ENCODE data around the gene DPH1.
A peak's percentile ranks its signal among the peaks of the same experiment; 100 is the strongest.

Gene DPH1

GRCh38 chr17:2089021-2089422 lies 59.1 kb downstream of the DPH1 start:
- Histone ChIP-seq H3K9me2 (replicated peaks; ENCODE audit: low read depth, low read length) (no peaks in the 10 kb centered on the region), H3K4me1 (ENCODE audit: insufficient read depth, low read length, poor library complexity, severe bottlenecking) (peaks cover 70% of the 10 kb centered on the region), H3F3A (ENCODE audit: low read depth) (no peaks in the 10 kb centered on the region), H3K9me3 (ENCODE audit: insufficient read depth, low read depth, low read length) (no peaks in the 10 kb centered on the region), H4K20me1 (ENCODE audit: insufficient read depth, low read length, poor library complexity, severe bottlenecking) (no peaks in the 10 kb centered on the region), H2AFZ (ENCODE audit: low read length) (no peak overlapping the region), H3K79me2 (ENCODE audit: insufficient read depth, low read length) (no peaks in the 10 kb centered on the region), H3K4me3 (ENCODE audit: low read length, poor library complexity, severe bottlenecking) (peak overlapping the region; percentile 51), H3K9ac (ENCODE audit: low read depth, low read length, poor library complexity, severe bottlenecking) (peak overlapping the region; percentile 50), H3K36me3 (ENCODE audit: insufficient read depth, low read length) (peaks cover 27% of the 10 kb centered on the region; the same call in 1 of the 2 replicates), H3K4me2 (ENCODE audit: low read depth, low read length, poor library complexity, severe bottlenecking) (peak overlapping the region; percentile 70), H3K27me3 (ENCODE audit: insufficient read depth, low read length, poor library complexity, severe bottlenecking) (no peaks in the 10 kb centered on the region)
- TF ChIP-seq EZH2phosphoT487 (IDR thresholded peaks at IDR 0.05; ENCODE audit: borderline replicate concordance) (no peak), CTCF (conservative IDR thresholded peaks at IDR 0.05; ENCODE audit: low read length) (no peak)

- H3K9ac ChIP-seq (ENCODE audit: low read depth, low read length, poor library complexity, severe bottlenecking), result peak overlapping the region; percentile 50
- H3K79me2 ChIP-seq (ENCODE audit: insufficient read depth, low read length), result no peaks in the 10 kb centered on the region
- no peak overlapping the region for H2AFZ ChIP-seq (ENCODE audit: low read length)
- H3K4me3 ChIP-seq (ENCODE audit: low read length, poor library complexity, severe bottlenecking), result no peak overlapping the region
- H3K27me3 ChIP-seq (ENCODE audit: insufficient read depth, low read length, poor library complexity, severe bottlenecking), result no peaks in the 10 kb centered on the region
- peak overlapping the region; percentile 70 for H3K4me2 ChIP-seq (ENCODE audit: low read depth, low read length, poor library complexity, severe bottlenecking)
- H3F3A ChIP-seq (ENCODE audit: low read depth), result no peaks in the 10 kb centered on the region
- no peaks in the 10 kb centered on the region for H4K20me1 ChIP-seq (ENCODE audit: insufficient read depth, low read length, poor library complexity, severe bottlenecking)
- TF ChIP-seq EZH2phosphoT487 (IDR thresholded peaks at IDR 0.05; ENCODE audit: borderline replicate concordance), result no peak
- TF ChIP-seq CTCF (conservative IDR thresholded peaks at IDR 0.05; ENCODE audit: low read length), result no peak
- H3K9me3 ChIP-seq (ENCODE audit: insufficient read depth, low read depth, low read length), result no peaks in the 10 kb centered on the region
- H3K9me2 ChIP-seq (replicated peaks; ENCODE audit: low read depth, low read length), result no peaks in the 10 kb centered on the region
- H3K36me3 ChIP-seq (ENCODE audit: insufficient read depth, low read length), result peaks cover 15% of the 10 kb centered on the region; the same call in 1 of the 2 replicates
- peaks cover 62% of the 10 kb centered on the region for H3K4me1 ChIP-seq (ENCODE audit: insufficient read depth, low read length, poor library complexity, severe bottlenecking)
These were observed 60.3 kb downstream of the DPH1 start for GRCh38 chr17:2090210-2090641.

GRCh38 chr17:2090804-2091534 lies 61.0 kb downstream of the DPH1 start:
- H3K9ac ChIP-seq (ENCODE audit: low read depth, low read length, poor library complexity, severe bottlenecking), result no peak overlapping the region
- no peaks in the 10 kb centered on the region for H3K79me2 ChIP-seq (ENCODE audit: insufficient read depth, low read length)
- H3K9me3 ChIP-seq (ENCODE audit: insufficient read depth, low read depth, low read length), result no peaks in the 10 kb centered on the region
- H3K4me3 ChIP-seq (ENCODE audit: low read length, poor library complexity, severe bottlenecking), result no peak overlapping the region
- TF ChIP-seq EZH2phosphoT487 (IDR thresholded peaks at IDR 0.05; ENCODE audit: borderline replicate concordance) (no peak), CTCF (conservative IDR thresholded peaks at IDR 0.05; ENCODE audit: low read length) (no peak)
- H2AFZ ChIP-seq (ENCODE audit: low read length), result no peak overlapping the region
- H3K4me2 ChIP-seq (ENCODE audit: low read depth, low read length, poor library complexity, severe bottlenecking), result no peak overlapping the region
- H4K20me1 ChIP-seq (ENCODE audit: insufficient read depth, low read length, poor library complexity, severe bottlenecking), result no peaks in the 10 kb centered on the region
- H3K9me2 ChIP-seq (replicated peaks; ENCODE audit: low read depth, low read length), result no peaks in the 10 kb centered on the region
- H3F3A ChIP-seq (ENCODE audit: low read depth), result no peaks in the 10 kb centered on the region
- H3K36me3 ChIP-seq (ENCODE audit: insufficient read depth, low read length), result peaks cover 11% of the 10 kb centered on the region; the same call in 1 of the 2 replicates
- no peaks in the 10 kb centered on the region for H3K27me3 ChIP-seq (ENCODE audit: insufficient read depth, low read length, poor library complexity, severe bottlenecking)
- H3K4me1 ChIP-seq (ENCODE audit: insufficient read depth, low read length, poor library complexity, severe bottlenecking), result peaks cover 55% of the 10 kb centered on the region
